ENCODE data around the gene PPP2R3C.
A peak's percentile ranks its signal among the peaks of the same experiment; 100 is the strongest.
"Not testable (repeated sequence)": the region's sequence is repeated elsewhere in the genome, so short reads cannot be mapped to it uniquely, and the experiment has no call there.

PPP2R3C gene

GRCh38 chr14:35073486-35073885 lies 48.3 kb downstream of the PPP2R3C start:
- in situ Hi-C loops (cut with HindIII; ENCODE audit: low pct_ligation_motif_present, low pct_unique_long_range_greater_than_20kb, low sequenced_read_pairs), result no loop called here
- no peak for DNase-seq

DNA sequence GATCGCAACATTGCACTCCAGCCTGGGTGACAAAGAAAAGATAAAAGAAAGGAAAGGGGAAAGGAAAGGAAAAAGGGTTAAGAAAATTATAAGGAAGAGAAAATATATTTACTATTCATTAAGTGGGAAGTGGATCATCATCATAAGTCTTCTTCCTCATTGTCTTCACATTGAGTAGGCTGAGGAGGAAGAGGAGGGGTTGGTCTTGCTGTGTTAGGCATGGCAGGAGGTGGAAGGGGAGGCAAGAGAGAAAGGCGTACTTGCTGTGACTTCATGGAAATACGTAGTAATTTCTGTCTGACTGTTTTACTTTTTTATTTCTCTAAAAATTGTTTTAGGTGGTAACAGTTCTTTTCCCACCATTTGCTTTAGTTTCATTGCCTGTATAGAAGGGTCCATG lies 49.6 kb downstream of the PPP2R3C start:
- DNase-seq, result no peak
- in situ Hi-C loops (cut with HindIII; ENCODE audit: low pct_ligation_motif_present, low pct_unique_long_range_greater_than_20kb, low sequenced_read_pairs), result no loop called here

GRCh38 chr14:35068238-35069012 lies 53.4 kb downstream of the PPP2R3C start:
- in situ Hi-C loops (cut with HindIII; ENCODE audit: low pct_ligation_motif_present, low pct_unique_long_range_greater_than_20kb, low sequenced_read_pairs), result no loop called here
- DNase-seq, result no peak

GRCh38 chr14:35065731-35066130 lies 56.1 kb downstream of the PPP2R3C start:
- in situ Hi-C loops (cut with HindIII; ENCODE audit: low pct_ligation_motif_present, low pct_unique_long_range_greater_than_20kb, low sequenced_read_pairs); DNase-seq: not testable (repeated sequence)

DNA sequence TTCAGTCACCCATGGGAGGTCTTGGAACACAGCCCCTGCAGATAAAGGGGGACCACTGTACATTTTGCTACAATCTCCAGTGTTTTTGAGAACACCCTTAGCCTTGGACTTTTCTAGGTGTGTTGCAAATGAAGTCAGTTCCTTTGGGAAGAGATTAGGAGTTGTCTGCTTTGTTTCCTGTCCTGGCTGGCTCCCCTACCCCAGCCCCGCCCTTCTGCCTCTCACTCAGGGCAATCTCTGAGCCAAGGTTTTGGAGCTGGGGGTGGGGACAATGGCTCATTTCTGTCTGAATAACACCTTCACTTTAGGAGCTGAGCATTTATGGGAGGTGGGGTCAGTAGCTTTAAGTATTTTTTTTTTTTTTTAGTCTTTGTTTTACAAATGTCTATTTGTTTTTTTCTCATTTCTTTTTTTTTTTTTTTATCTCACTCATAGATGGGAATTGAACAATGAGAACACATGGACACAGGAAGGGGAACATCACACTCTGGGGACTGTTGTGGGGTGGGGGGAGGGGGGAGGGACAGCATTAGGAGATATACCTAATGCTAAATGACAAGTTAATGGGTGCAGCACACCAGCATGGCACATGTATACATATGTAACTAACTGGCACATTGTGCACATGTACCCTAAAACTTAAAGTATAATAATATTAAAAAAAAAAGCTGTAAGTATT lies 60.5 kb downstream of the PPP2R3C start:
- DNase-seq; in situ Hi-C loops (cut with HindIII; ENCODE audit: low pct_ligation_motif_present, low pct_unique_long_range_greater_than_20kb, low sequenced_read_pairs): not testable (repeated sequence)

GRCh38 chr14:35052637-35053036 lies 69.2 kb downstream of the PPP2R3C start:
- DNase-seq, result no peak
- in situ Hi-C loops (cut with HindIII; ENCODE audit: low pct_ligation_motif_present, low pct_unique_long_range_greater_than_20kb, low sequenced_read_pairs), result no loop called here

- DNase-seq, result no peak
- in situ Hi-C loops (cut with HindIII; ENCODE audit: low pct_ligation_motif_present, low pct_unique_long_range_greater_than_20kb, low sequenced_read_pairs), result no loop called here
These were observed 70.0 kb downstream of the PPP2R3C start for GRCh38 chr14:35051796-35052195.

- in situ Hi-C loops (cut with HindIII; ENCODE audit: low pct_ligation_motif_present, low pct_unique_long_range_greater_than_20kb, low sequenced_read_pairs), result no loop called here
- DNase-seq, result no peak
These were observed 71.1 kb downstream of the PPP2R3C start for GRCh38 chr14:35050652-35051051.

DNA sequence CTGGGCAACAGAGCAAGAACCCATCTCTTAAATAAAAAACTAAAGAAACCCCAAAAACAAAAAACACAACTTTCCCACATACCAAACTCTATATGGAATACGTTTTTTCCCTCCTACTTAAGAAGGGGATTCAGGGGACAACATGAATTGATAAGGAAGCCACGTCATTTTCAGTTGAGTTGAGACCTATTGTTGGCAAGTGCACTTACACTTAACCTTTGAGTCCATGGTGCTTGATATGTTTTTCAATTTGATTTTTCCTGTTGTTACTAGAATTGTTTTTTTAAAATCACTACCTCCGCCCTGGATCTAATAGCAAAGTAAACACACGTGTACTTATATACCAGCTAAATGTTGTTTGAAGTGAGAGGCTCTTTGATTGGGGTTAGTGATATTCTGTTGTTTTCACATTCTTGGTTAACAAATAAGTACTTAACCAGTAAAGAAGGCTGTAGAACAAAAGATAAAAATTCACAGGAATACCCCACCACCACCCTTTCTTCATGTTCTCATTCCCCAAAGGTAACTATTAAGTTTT lies 73.7 kb downstream of the PPP2R3C start:
- in situ Hi-C loops (cut with HindIII; ENCODE audit: low pct_ligation_motif_present, low pct_unique_long_range_greater_than_20kb, low sequenced_read_pairs), result no loop called here
- DNase-seq, result no peak

GRCh38 chr14:35046751-35047536 lies 74.8 kb downstream of the PPP2R3C start:
- peak; percentile 47 for DNase-seq
- in situ Hi-C loops (cut with HindIII; ENCODE audit: low pct_ligation_motif_present, low pct_unique_long_range_greater_than_20kb, low sequenced_read_pairs), result no loop called here

DNA sequence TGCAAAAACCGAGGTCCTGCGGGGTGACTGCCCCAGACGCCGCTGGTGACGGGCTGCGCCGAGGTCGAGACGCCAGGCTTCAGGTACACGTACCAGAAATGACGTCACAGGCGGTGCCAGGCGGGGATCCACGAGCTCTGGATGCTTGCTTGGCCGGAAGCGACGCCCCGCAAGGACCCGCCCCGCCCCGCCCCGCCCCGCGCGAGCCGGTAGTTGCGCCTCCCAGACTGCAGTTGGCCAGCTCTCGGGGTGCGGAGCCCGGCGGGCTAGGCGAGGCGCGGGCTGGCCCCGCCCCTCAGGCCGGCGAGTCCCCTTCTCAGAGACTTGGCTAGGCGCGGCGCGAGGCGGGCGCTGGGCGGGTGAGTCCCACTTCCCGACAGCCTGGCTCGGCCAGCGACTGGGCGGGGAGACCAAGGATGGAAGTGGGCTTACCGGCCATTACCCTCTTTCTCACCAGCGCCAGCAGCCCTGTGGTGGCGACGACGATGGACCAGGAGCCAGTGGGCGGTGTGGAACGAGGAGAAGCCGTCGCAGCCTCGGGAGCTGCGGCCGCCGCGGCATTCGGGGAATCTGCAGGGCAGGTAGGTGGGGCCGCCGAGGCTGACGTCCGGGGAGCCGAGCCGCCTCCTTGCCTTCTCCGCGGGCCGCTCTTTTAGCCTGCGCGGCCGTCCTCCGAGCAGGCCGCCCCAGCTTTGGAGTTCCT lies 75.6 kb downstream of the PPP2R3C start, which contains the start of gene FAM177A1:
Gene FAM177A1 (plus strand): TSS at position 225 of the 703 bp plus-strand sequence. CDS start 192 bp downstream, at position 417.
- peak; percentile 93 for DNase-seq
- in situ Hi-C loops (cut with HindIII; ENCODE audit: low pct_ligation_motif_present, low pct_unique_long_range_greater_than_20kb, low sequenced_read_pairs), result no loop called here

GRCh38 chr14:35045798-35046047 lies 76.1 kb downstream of the PPP2R3C start:
- in situ Hi-C loops (cut with HindIII; ENCODE audit: low pct_ligation_motif_present, low pct_unique_long_range_greater_than_20kb, low sequenced_read_pairs), result no loop called here
- DNase-seq, result peak; percentile 24

DNA sequence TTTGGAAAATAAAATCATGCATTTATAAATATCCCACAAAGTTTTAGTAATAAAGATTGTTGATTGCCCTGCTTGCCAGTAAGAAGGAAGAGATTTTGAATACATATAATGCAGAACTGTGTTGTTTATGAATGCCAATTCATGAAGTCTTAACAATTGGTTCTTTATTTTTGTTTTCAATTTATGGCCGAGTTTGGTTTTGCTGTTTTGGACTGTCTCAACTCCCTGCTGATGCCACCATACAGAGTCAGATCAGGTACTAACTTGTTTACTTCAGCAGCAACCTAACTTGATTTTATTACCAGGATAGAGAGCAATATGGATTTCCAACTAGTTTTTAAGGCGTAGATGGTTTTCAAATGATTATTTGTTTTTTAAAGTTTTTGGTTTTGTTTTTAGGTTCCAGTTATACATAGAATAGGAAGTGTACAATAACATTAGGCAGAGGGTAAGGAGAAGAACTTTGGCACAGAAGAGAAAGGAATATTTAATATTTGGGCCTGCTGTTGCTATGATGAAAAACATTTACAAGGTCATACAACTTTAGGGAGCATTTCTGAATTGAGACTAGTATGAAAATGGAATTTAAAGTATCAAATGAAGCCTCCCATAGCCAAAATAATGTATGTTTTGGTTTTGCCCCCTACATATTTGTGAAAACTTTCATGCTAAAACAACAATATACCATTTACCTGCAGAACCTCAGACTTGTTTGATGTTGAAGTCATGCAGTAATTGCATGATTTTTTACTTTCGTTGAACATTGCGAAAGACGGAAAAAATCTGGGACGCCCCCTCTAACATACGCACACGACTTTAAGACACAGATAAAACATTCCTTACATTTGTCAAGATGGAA lies 76.6 kb downstream of the PPP2R3C start:
- DNase-seq, result peak; percentile 1
- in situ Hi-C loops (cut with HindIII; ENCODE audit: low pct_ligation_motif_present, low pct_unique_long_range_greater_than_20kb, low sequenced_read_pairs), result no loop called here

DNA sequence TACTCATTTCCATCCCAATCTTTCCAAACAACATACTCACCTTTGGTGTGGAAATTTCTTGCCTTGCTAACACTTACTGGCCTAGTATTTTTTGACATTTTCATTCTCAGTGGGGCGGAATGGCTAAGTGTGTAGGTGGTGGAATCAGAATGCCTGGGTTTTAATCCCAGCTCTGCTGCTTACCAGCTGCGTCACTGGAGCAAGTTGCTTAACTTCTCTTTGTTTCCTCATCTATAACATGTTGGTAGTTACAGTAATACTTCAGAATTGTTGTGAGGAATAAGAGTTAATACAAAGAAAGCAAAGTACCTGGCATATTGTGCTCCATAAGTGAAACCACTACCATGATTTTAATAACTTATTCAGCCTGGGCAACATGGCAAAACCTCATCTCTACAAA lies 78.7 kb downstream of the PPP2R3C start:
- in situ Hi-C loops (cut with HindIII; ENCODE audit: low pct_ligation_motif_present, low pct_unique_long_range_greater_than_20kb, low sequenced_read_pairs), result no loop called here
- DNase-seq, result no peak

DNA sequence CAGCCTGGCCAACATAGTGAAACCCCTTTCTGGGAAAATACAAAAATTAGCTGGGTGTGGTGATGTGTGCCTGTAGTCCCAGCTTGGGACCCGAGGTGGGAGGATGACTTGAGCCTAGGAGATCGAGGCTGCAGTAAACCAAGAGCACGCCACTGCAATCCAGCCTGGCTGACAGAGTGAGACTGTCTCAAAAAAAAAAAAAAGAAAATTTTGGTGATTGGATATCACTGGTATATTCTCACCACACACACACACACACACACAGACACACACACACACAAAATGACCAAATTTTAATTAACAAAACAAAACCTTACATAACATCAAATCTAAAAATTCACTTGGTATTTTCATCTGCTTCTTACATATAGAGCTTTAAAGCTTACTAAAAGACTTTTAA lies 79.2 kb downstream of the PPP2R3C start:
- no peak for DNase-seq
- in situ Hi-C loops (cut with HindIII; ENCODE audit: low pct_ligation_motif_present, low pct_unique_long_range_greater_than_20kb, low sequenced_read_pairs), result no loop called here

DNA sequence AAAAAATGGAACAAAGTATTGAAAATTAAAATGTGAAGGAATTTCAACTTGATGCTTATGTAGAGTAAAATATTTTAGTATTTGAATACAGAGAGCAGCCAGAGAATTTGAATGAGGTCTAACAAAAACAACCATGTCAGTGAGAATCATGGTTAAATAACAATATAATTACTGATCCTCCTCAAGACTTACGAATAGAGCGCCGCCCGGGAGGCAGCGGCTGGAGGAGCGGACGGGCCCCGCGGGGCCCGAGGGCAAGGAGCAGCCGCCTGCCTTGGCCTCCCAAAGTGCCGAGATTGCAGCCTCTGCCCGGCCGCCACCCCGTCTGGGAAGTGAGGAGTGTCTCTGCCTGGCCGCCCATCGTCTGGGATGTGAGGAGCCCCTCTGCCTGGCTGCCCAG lies 83.5 kb downstream of the PPP2R3C start:
- DNase-seq; in situ Hi-C loops (cut with HindIII; ENCODE audit: low pct_ligation_motif_present, low pct_unique_long_range_greater_than_20kb, low sequenced_read_pairs): not testable (repeated sequence)
